Endothelial cell of umbilical vein (primary cell): ENCODE data around the gene FOCAD.

ENCODE experiments used
- CTCF ChIP-seq, 2 donors: IDR thresholded peaks; 1 replicate in 1 of 2; 2 replicates in 1 of 2; pipeline ENCODE4 v1.5.1; 2011; ENCODE audit warnings: low read length in 2 of 2, mild to moderate bottlenecking in 2 of 2, moderate library complexity in 2 of 2, control low read depth in 1 of 2, inconsistent platforms in 1 of 2, low read depth in 1 of 2; ENCODE audit not compliant: insufficient read depth in 1 of 2; ENCODE audit errors: extremely low read depth in 1 of 2
- EZH2 ChIP-seq: IDR thresholded peaks from 2 replicates; pipeline ENCODE4 v1.6.1; 2012; ENCODE audit warnings: borderline replicate concordance, low read depth, mild to moderate bottlenecking, moderate library complexity, low read length, inconsistent platforms; ENCODE audit not compliant: severe bottlenecking
- GATA2 ChIP-seq: IDR thresholded peaks from 2 replicates; pipeline ENCODE4 v1.7.0; 2011; ENCODE audit warnings: low read depth, mild to moderate bottlenecking, moderate library complexity, mixed read lengths, low read length; ENCODE audit not compliant: insufficient read length, insufficient read depth
- JUN ChIP-seq: IDR thresholded peaks from 2 replicates; pipeline ENCODE4 v1.6.1; 2011; ENCODE audit warnings: borderline replicate concordance, low read depth; ENCODE audit not compliant: insufficient read length, insufficient read depth
- MAX ChIP-seq: IDR thresholded peaks from 2 replicates; pipeline ENCODE4 v1.6.1; 2011; ENCODE audit not compliant: insufficient read depth, insufficient read length
- MYC ChIP-seq: IDR thresholded peaks from one replicate; pipeline ENCODE4 v1.6.1; 2011; ENCODE audit warnings: mild to moderate bottlenecking, low read depth, low read length
- POLR2A ChIP-seq: IDR thresholded peaks from 2 replicates; pipeline ENCODE4 v1.6.1; 2012; ENCODE audit warnings: low read depth, mild to moderate bottlenecking, control low read depth, low read length
- POLR2AphosphoS5 ChIP-seq: IDR thresholded peaks from 2 replicates; pipeline ENCODE4 v1.6.1; 2012; ENCODE audit warnings: low read depth, mild to moderate bottlenecking, control low read depth, low read length, moderate library complexity; ENCODE audit not compliant: insufficient read depth

GRCh38 chr9:20804489-20805250, 120.6 kb downstream of the FOCAD start:
- no peak for TF ChIP-seq POLR2A
- no peak for TF ChIP-seq CTCF (IDR thresholded peaks at IDR 0.05; ENCODE audit: extremely low read depth in 1 of 2, insufficient read depth in 1 of 2, low read depth in 1 of 2, low read length in 2 of 2)
- TF ChIP-seq MAX = no peak
- TF ChIP-seq POLR2AphosphoS5 = no peak
- TF ChIP-seq EZH2 = no peak
- no peak for TF ChIP-seq JUN
- TF ChIP-seq GATA2 = no peak
- TF ChIP-seq MYC = no peak
